ENCODE results near the gene ARR3. TPM values are rescaled to one million over a fixed set of nuclear protein-coding genes. Genes with fewer than 3 reads are reported as not detected.
A peak's percentile ranks its signal among the peaks of the same experiment; 100 is the strongest.
"Not testable (repeated sequence)": the region's sequence is repeated elsewhere in the genome, so short reads cannot be mapped to it uniquely, and the experiment has no call there.

ARR3 gene
- polyA plus RNA-seq, 1 donor from 2014 or later, result not detected

GRCh38 chrX:70260104-70260503 is 8.0 kb upstream of the ARR3 start, which contains the start of gene P2RY4:
Gene P2RY4 (minus strand): TSS chrX:70260204. CDS start chrX:70259624, 580 bp downstream.
- no peaks in the 10 kb centered on the region for H3K9me3 ChIP-seq (ENCODE audit: low read length)
- no peak for TF ChIP-seq SMC3 (conservative IDR thresholded peaks at IDR 0.05; ENCODE audit: poor library complexity)
- no peaks in the 10 kb centered on the region for H4K20me1 ChIP-seq (ENCODE audit: insufficient read depth)
- no peaks in the 10 kb centered on the region for H3K79me2 ChIP-seq (replicated peaks; ENCODE audit: insufficient read depth, low read length)
- no peak within 1 kb of the TSS for H3K4me2 ChIP-seq (ENCODE audit: low read length)
- H3F3A ChIP-seq (ENCODE audit: insufficient read depth, low read length, poor library complexity, severe bottlenecking), result no peaks in the 10 kb centered on the region
- no peaks in the 10 kb centered on the region for H3K27me3 ChIP-seq (ENCODE audit: insufficient read depth, low read depth, low read length)
- no peaks in the 10 kb centered on the region for H3K36me3 ChIP-seq (ENCODE audit: insufficient read depth, low read length)
- no peak within 1 kb of the TSS for H3K9ac ChIP-seq (ENCODE audit: low read length)
- no peak within 1 kb of the TSS for H3K4me3 ChIP-seq (ENCODE audit: low read length)
- no peak within 1 kb of the TSS for H2AFZ ChIP-seq (ENCODE audit: low read depth, low read length)
- H3K9me2 ChIP-seq (ENCODE audit: insufficient read depth, low read length), result no peaks in the 10 kb centered on the region
- H3K27ac ChIP-seq (ENCODE audit: low read length), result no peak within 1 kb of the TSS

- Histone ChIP-seq H3K27me3 (ENCODE audit: insufficient read depth, low read depth, low read length) (no peaks in the 10 kb centered on the region), H3K27ac (ENCODE audit: low read length) (no peak overlapping the region), H3K4me3 (ENCODE audit: low read length) (no peak overlapping the region), H3K9ac (ENCODE audit: low read length) (no peak overlapping the region), H3F3A (ENCODE audit: insufficient read depth, low read length, poor library complexity, severe bottlenecking) (no peaks in the 10 kb centered on the region), H4K20me1 (ENCODE audit: insufficient read depth) (no peaks in the 10 kb centered on the region), H3K4me2 (ENCODE audit: low read length) (no peak overlapping the region), H3K79me2 (replicated peaks; ENCODE audit: insufficient read depth, low read length) (no peaks in the 10 kb centered on the region), H3K9me2 (ENCODE audit: insufficient read depth, low read length) (no peaks in the 10 kb centered on the region), H3K36me3 (ENCODE audit: insufficient read depth, low read length) (no peaks in the 10 kb centered on the region), H2AFZ (ENCODE audit: low read depth, low read length) (no peak overlapping the region), H3K9me3 (ENCODE audit: low read length) (no peaks in the 10 kb centered on the region)
- TF ChIP-seq RAD21 (conservative IDR thresholded peaks at IDR 0.05) (peak; percentile 61), SMC3 (conservative IDR thresholded peaks at IDR 0.05; ENCODE audit: poor library complexity) (peak; percentile 63), CTCF (IDR thresholded peaks at IDR 0.05; ENCODE audit: poor library complexity, severe bottlenecking) (peak; percentile 68), POLR2AphosphoS5 (IDR thresholded peaks at IDR 0.05) (no peak)
Measured at GRCh38 chrX:70262952-70263567, 5.1 kb upstream of the ARR3 start.

- no peaks in the 10 kb centered on the region for H3K9me3 ChIP-seq (ENCODE audit: low read length)
- no peak overlapping the region for H2AFZ ChIP-seq (ENCODE audit: low read depth, low read length)
- no peaks in the 10 kb centered on the region for H4K20me1 ChIP-seq (ENCODE audit: insufficient read depth)
- no peaks in the 10 kb centered on the region for H3F3A ChIP-seq (ENCODE audit: insufficient read depth, low read length, poor library complexity, severe bottlenecking)
- no peak overlapping the region for H3K4me2 ChIP-seq (ENCODE audit: low read length)
- no peaks in the 10 kb centered on the region for H3K36me3 ChIP-seq (ENCODE audit: insufficient read depth, low read length)
- no peak overlapping the region for H3K4me3 ChIP-seq (ENCODE audit: low read length)
- TF ChIP-seq MXI1 (conservative IDR thresholded peaks at IDR 0.05; ENCODE audit: poor library complexity, severe bottlenecking) (no peak), SMC3 (conservative IDR thresholded peaks at IDR 0.05; ENCODE audit: poor library complexity) (no peak), RAD21 (conservative IDR thresholded peaks at IDR 0.05) (no peak), EP300 (conservative IDR thresholded peaks at IDR 0.05; ENCODE audit: poor library complexity, severe bottlenecking) (no peak), REST (IDR thresholded peaks at IDR 0.05; ENCODE audit: borderline replicate concordance) (no peak), POLR2AphosphoS5 (IDR thresholded peaks at IDR 0.05) (no peak), TAF1 (IDR thresholded peaks at IDR 0.05; ENCODE audit: low read depth) (no peak), EZH2 (IDR thresholded peaks at IDR 0.05; ENCODE audit: borderline replicate concordance, insufficient read depth, low read length, poor library complexity, severe bottlenecking) (no peak), CTCF (IDR thresholded peaks at IDR 0.05; ENCODE audit: poor library complexity, severe bottlenecking) (no peak)
- no peaks in the 10 kb centered on the region for H3K79me2 ChIP-seq (replicated peaks; ENCODE audit: insufficient read depth, low read length)
- no peak overlapping the region for H3K9ac ChIP-seq (ENCODE audit: low read length)
- H3K9me2 ChIP-seq (ENCODE audit: insufficient read depth, low read length), result no peaks in the 10 kb centered on the region
- no peak overlapping the region for H3K27ac ChIP-seq (ENCODE audit: low read length)
- H3K27me3 ChIP-seq (ENCODE audit: insufficient read depth, low read depth, low read length), result no peaks in the 10 kb centered on the region
Measured at GRCh38 chrX:70264784-70265183, 3.4 kb upstream of the ARR3 start.

- H3K9ac ChIP-seq (ENCODE audit: low read length); H3K27ac ChIP-seq (ENCODE audit: low read length); H3K27me3 ChIP-seq (ENCODE audit: insufficient read depth, low read depth, low read length); H3K36me3 ChIP-seq (ENCODE audit: insufficient read depth, low read length); H3K9me2 ChIP-seq (ENCODE audit: insufficient read depth, low read length); H4K20me1 ChIP-seq (ENCODE audit: insufficient read depth); H3K4me3 ChIP-seq (ENCODE audit: low read length); H2AFZ ChIP-seq (ENCODE audit: low read depth, low read length); H3F3A ChIP-seq (ENCODE audit: insufficient read depth, low read length, poor library complexity, severe bottlenecking); H3K4me2 ChIP-seq (ENCODE audit: low read length); H3K79me2 ChIP-seq (replicated peaks; ENCODE audit: insufficient read depth, low read length); H3K9me3 ChIP-seq (ENCODE audit: low read length): not testable (repeated sequence)
Measured at GRCh38 chrX:70274029-70274428, 5.9 kb downstream of the ARR3 start.
